NCI-H187 treated with DMSO at 0.1 percent for 48 hours (cell line): ENCODE measurements around the gene PIH1D1.
A peak's percentile ranks its signal among the peaks of the same experiment; 100 is the strongest.
"Not testable (repeated sequence)": the region's sequence is repeated elsewhere in the genome, so short reads cannot be mapped to it uniquely, and the experiment has no call there.

Experiments
- DNase-seq: peaks from one replicate; lab custom pipeline; 2025; lab: John Stamatoyannopoulos, UW

Gene PIH1D1

GRCh38 chr19:49455773-49456172 is 4.2 kb upstream of the PIH1D1 start:
- DNase-seq, result no peak

GRCh38 chr19:49453757-49454240 is 2.2 kb upstream of the PIH1D1 start:
- DNase-seq, result no peak

GRCh38 chr19:49453013-49453756 is 1.6 kb upstream of the PIH1D1 start, which contains the start of gene ALDH16A1:
Gene ALDH16A1, plus strand, starts transcription at chr19:49453225. Its CDS starts 107 bp downstream, at chr19:49453332.
- peak; percentile 94 for DNase-seq

- DNase-seq, result no peak
Observed at GRCh38 chr19:49450405-49450804, 1.2 kb downstream of the PIH1D1 start.

- no peak for DNase-seq
Observed at GRCh38 chr19:49448432-49448786, 3.2 kb downstream of the PIH1D1 start.

- no peak for DNase-seq
Observed at GRCh38 chr19:49447485-49448431, 3.9 kb downstream of the PIH1D1 start.

- DNase-seq, result no peak
Observed at GRCh38 chr19:49445997-49446396, 5.6 kb downstream of the PIH1D1 start.

- not testable (repeated sequence) for DNase-seq
Observed at GRCh38 chr19:49444100-49444700, 7.4 kb downstream of the PIH1D1 start.

GRCh38 chr19:49443366-49444099 is 8.1 kb downstream of the PIH1D1 start:
- DNase-seq, result peak; percentile 93

- no peak for DNase-seq
Observed at GRCh38 chr19:49442771-49443365, 8.7 kb downstream of the PIH1D1 start.

GRCh38 chr19:49442354-49442753 is 9.3 kb downstream of the PIH1D1 start:
- no peak for DNase-seq

- DNase-seq, result no peak
Observed at GRCh38 chr19:49441960-49442350, 9.7 kb downstream of the PIH1D1 start.

- DNase-seq, result no peak
Observed at GRCh38 chr19:49441210-49441959, 10.2 kb downstream of the PIH1D1 start, which contains the start of gene SLC17A7. Gene SLC17A7, minus strand, starts transcription at chr19:49441527. Its CDS starts 148 bp downstream, at chr19:49441379.

GRCh38 chr19:49440439-49441209 is 11.0 kb downstream of the PIH1D1 start:
- no peak for DNase-seq

GRCh38 chr19:49439836-49440235 is 11.8 kb downstream of the PIH1D1 start:
- no peak for DNase-seq

- DNase-seq, result no peak
Observed at GRCh38 chr19:49438261-49438660, 13.4 kb downstream of the PIH1D1 start.

GRCh38 chr19:49437231-49437630 is 14.4 kb downstream of the PIH1D1 start:
- DNase-seq, result no peak

GRCh38 chr19:49436381-49437017 is 15.1 kb downstream of the PIH1D1 start:
- no peak for DNase-seq

GRCh38 chr19:49435670-49436069 is 15.9 kb downstream of the PIH1D1 start:
- DNase-seq, result no peak
